ENCODE measurements around the gene DUSP18. TPM values are rescaled to one million over a fixed set of nuclear protein-coding genes. Genes with fewer than 3 reads are reported as not detected.

DUSP18 gene
- total and polyA plus RNA-seq, 4 donors = 1.0 to 2.3 (median 1.6) TPM

- H3K9ac ChIP-seq (ENCODE audit: low read depth in 1 of 2, low read length in 2 of 2) = peak within 1 kb of the TSS in 1 of 2 donors; percentile 89
- H3K36me3 ChIP-seq (ENCODE audit: control insufficient read depth in 4 of 4, insufficient read depth in 3 of 4, low read depth in 1 of 4, low read length in 3 of 4) = no peaks in the 10 kb centered on the region
- H3K27me3 ChIP-seq (ENCODE audit: control insufficient read depth in 4 of 4, insufficient read depth in 4 of 4, low read length in 3 of 4) = no peaks in the 10 kb centered on the region
- DNase-seq (ENCODE audit: low spot score) = peak; percentile 96
- TF ChIP-seq RAD21 (IDR thresholded peaks at IDR 0.05) (peak in 1 of 2 donors; percentile 18), REST (IDR thresholded peaks at IDR 0.05) (no peak), FOXA2 (IDR thresholded peaks at IDR 0.05) (no peak), SP1 (IDR thresholded peaks at IDR 0.05) (no peak), HNF4G (IDR thresholded peaks at IDR 0.05) (no peak), GABPA (IDR thresholded peaks at IDR 0.05 in 1 of 2, conservative IDR thresholded peaks at IDR 0.05 in 1 of 2) (no peak), ZBTB33 (IDR thresholded peaks at IDR 0.05) (no peak)
- TF ChIP-seq, protein P1, sequence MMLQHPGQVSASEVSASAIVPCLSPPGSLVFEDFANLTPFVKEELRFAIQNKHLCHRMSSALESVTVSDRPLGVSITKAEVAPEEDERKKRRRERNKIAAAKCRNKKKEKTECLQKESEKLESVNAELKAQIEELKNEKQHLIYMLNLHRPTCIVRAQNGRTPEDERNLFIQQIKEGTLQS (IDR thresholded peaks at IDR 0.05) = no peak
- H3K27ac ChIP-seq (ENCODE audit: low read depth in 1 of 2, low read length in 2 of 2) = peak within 1 kb of the TSS; percentile 61 to 83
- H3K4me3 ChIP-seq (ENCODE audit: low read depth in 1 of 3, low read length in 3 of 3) = peak within 1 kb of the TSS; percentile 29 to 54 (median 41)
- 3% methylated on average over 75 of the region's 75 CpGs for WGBS
- H3K9me3 ChIP-seq (ENCODE audit: control insufficient read depth in 4 of 4, low read length in 3 of 4) = no peaks in the 10 kb centered on the region
- peaks cover 0 to 25% (median 11%) of the 10 kb centered on the region in 4 donors for H3K4me1 ChIP-seq (ENCODE audit: control insufficient read depth in 4 of 4, insufficient read depth in 4 of 4, low read length in 3 of 4)
Observed at GRCh38 chr22:30635273-30636225, 32.1 kb downstream of the DUSP18 start, which contains the start of gene SLC35E4. Gene SLC35E4 (plus strand): TSS chr22:30635781. CDS start chr22:30636451, 670 bp downstream.

DNA sequence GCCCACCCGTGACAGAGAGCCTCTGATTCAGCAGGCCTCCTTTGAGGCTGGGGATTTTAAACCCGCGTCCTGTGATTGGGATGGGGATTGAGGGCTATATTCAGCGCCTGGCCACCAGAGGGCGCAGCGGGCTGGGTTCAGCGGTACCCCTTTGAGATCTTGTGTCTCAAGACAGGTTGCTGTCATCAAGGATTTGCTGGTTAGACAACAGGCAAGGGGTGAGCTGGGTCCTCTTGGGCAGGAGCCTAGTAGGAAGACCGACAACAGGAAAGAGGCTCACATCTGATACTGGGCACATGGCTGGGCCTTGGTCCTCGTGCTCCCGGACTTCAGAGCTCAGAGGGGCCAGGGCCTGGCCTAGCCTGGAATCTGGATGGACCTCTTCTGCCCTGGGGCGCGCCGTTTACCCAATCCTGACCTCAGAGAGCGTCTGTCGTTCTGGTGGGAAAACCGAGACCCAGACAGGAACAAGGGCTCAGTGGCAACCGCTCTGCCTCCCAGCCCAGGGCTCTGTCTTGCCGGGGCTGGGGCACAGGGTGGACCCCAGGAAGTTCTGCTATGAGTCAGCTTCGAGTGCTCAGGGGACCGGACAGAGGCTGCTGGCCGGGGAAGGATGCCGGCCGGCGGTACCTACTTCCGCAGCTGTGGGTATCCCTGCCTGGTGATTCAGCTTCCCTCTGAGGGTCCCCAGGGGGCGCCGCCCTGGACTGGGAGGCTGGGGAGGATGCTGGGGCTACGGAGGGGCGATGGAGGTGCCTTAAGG, 33.0 kb downstream of the DUSP18 start:
- Histone ChIP-seq H3K27me3 (ENCODE audit: control insufficient read depth in 4 of 4, insufficient read depth in 4 of 4, low read length in 3 of 4) (no peaks in the 10 kb centered on the region), H3K4me1 (ENCODE audit: control insufficient read depth in 4 of 4, insufficient read depth in 4 of 4, low read length in 3 of 4) (peaks cover 0 to 25% (median 11%) of the 10 kb centered on the region in 4 donors), H3K9ac (ENCODE audit: low read depth in 1 of 2, low read length in 2 of 2) (no peak overlapping the region), H3K9me3 (ENCODE audit: control insufficient read depth in 4 of 4, low read length in 3 of 4) (no peaks in the 10 kb centered on the region), H3K36me3 (ENCODE audit: control insufficient read depth in 4 of 4, insufficient read depth in 3 of 4, low read depth in 1 of 4, low read length in 3 of 4) (no peaks in the 10 kb centered on the region), H3K4me3 (ENCODE audit: low read depth in 1 of 3, low read length in 3 of 3) (no peak overlapping the region), H3K27ac (ENCODE audit: low read depth in 1 of 2, low read length in 2 of 2) (peak overlapping the region; percentile 61 to 83)
- WGBS = 15% methylated on average over 29 of the region's 29 CpGs
- peak; percentile 89 for DNase-seq (ENCODE audit: low spot score)
- no peak for TF ChIP-seq YY1 (IDR thresholded peaks at IDR 0.05)
- peak in 1 of 2 donors; percentile 16 for TF ChIP-seq RXRA (IDR thresholded peaks at IDR 0.05)
- TF ChIP-seq, protein P2, sequence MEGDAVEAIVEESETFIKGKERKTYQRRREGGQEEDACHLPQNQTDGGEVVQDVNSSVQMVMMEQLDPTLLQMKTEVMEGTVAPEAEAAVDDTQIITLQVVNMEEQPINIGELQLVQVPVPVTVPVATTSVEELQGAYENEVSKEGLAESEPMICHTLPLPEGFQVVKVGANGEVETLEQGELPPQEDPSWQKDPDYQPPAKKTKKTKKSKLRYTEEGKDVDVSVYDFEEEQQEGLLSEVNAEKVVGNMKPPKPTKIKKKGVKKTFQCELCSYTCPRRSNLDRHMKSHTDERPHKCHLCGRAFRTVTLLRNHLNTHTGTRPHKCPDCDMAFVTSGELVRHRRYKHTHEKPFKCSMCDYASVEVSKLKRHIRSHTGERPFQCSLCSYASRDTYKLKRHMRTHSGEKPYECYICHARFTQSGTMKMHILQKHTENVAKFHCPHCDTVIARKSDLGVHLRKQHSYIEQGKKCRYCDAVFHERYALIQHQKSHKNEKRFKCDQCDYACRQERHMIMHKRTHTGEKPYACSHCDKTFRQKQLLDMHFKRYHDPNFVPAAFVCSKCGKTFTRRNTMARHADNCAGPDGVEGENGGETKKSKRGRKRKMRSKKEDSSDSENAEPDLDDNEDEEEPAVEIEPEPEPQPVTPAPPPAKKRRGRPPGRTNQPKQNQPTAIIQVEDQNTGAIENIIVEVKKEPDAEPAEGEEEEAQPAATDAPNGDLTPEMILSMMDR (IDR thresholded peaks at IDR 0.05; ENCODE audit: low read depth, low read length, missing input control) = peak; percentile 95
- TF ChIP-seq, protein P1 (IDR thresholded peaks at IDR 0.05) = no peak
- no peak for TF ChIP-seq FOXA2 (IDR thresholded peaks at IDR 0.05)
- TF ChIP-seq SP1 (IDR thresholded peaks at IDR 0.05) = no peak
- TF ChIP-seq, protein P3, sequence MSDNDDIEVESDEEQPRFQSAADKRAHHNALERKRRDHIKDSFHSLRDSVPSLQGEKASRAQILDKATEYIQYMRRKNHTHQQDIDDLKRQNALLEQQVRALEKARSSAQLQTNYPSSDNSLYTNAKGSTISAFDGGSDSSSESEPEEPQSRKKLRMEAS (IDR thresholded peaks at IDR 0.05) = no peak
- TF ChIP-seq FOXA1 (IDR thresholded peaks at IDR 0.05) = no peak
- TF ChIP-seq TAF1 (conservative IDR thresholded peaks at IDR 0.05) = no peak
- TF ChIP-seq HNF4A (conservative IDR thresholded peaks at IDR 0.05) = peak in 1 of 2 donors; percentile 9
- no peak for TF ChIP-seq NR2F2 (IDR thresholded peaks at IDR 0.05)
- no peak for TF ChIP-seq JUND (IDR thresholded peaks at IDR 0.05)
- no peak for TF ChIP-seq REST (IDR thresholded peaks at IDR 0.05)

Measured in liver (tissue), 9 donors.